ENCODE results near the gene EBF3.

The EBF3 gene

GRCh38 chr10:129865413-129865812 lies 98.7 kb downstream of the EBF3 start:
- CTCF ChIA-PET = no interaction called here

GRCh38 chr10:129864601-129865126 lies 99.4 kb downstream of the EBF3 start:
- TF ChIP-seq CTCF (IDR thresholded peaks at IDR 0.05; ENCODE audit: control extremely low read depth, extremely low read depth, low read depth, missing control alignments) = no peak
- ChIA-PET CTCF (no interaction called here), POLR2A (no interaction called here)
- no peak for DNase-seq (ENCODE audit: extremely low spot score)

More at GRCh38 chr10:129865413-129865812, 98.7 kb downstream of the EBF3 start:
- POLR2A ChIA-PET = no interaction called here
- DNase-seq (ENCODE audit: extremely low spot score) = no peak
- no peak for TF ChIP-seq CTCF (IDR thresholded peaks at IDR 0.05; ENCODE audit: control extremely low read depth, extremely low read depth, low read depth, missing control alignments)

- no peak for TF ChIP-seq CTCF (IDR thresholded peaks at IDR 0.05; ENCODE audit: control extremely low read depth, extremely low read depth, low read depth, missing control alignments)
- ChIA-PET CTCF (no interaction called here), POLR2A (no interaction called here)
- no peak for DNase-seq (ENCODE audit: extremely low spot score)
These were observed 100.0 kb downstream of the EBF3 start for GRCh38 chr10:129864082-129864481.

DNA sequence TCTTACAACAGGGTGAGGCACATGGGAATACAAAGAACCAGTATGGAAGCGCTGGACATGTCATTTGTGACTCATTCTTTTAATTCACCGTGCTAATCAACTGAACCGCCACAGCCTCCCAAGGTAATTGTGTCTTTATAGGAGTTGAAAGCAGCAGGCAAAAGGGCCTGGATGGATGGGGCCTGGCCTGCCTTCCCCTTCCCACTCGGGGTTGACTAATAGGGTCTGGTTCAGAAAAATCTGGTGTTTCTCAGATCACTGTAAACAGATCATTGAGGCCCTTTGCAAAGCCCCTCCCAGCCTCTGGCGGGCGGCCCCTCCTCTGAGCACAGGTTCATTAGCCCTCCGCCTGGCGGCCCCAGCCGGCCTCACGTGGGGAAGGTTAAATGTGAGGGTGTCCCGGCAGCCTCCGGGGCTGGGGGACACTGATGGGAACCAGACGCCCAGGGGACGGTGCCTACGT lies 100.8 kb downstream of the EBF3 start:
- ChIA-PET POLR2A (no interaction called here), CTCF (no interaction called here)
- TF ChIP-seq CTCF (IDR thresholded peaks at IDR 0.05; ENCODE audit: control extremely low read depth, extremely low read depth, low read depth, missing control alignments) = no peak
- DNase-seq (ENCODE audit: extremely low spot score) = no peak

GRCh38 chr10:129861776-129862531 lies 102.1 kb downstream of the EBF3 start:
- DNase-seq (ENCODE audit: extremely low spot score) = no peak
- CTCF ChIA-PET = no interaction called here
- POLR2A ChIA-PET = no interaction called here
- no peak for TF ChIP-seq CTCF (IDR thresholded peaks at IDR 0.05; ENCODE audit: control extremely low read depth, extremely low read depth, low read depth, missing control alignments)

- ChIA-PET POLR2A (no interaction called here), CTCF (no interaction called here)
- no peak for DNase-seq (ENCODE audit: extremely low spot score)
- no peak for TF ChIP-seq CTCF (IDR thresholded peaks at IDR 0.05; ENCODE audit: control extremely low read depth, extremely low read depth, low read depth, missing control alignments)
These were observed 103.7 kb downstream of the EBF3 start for GRCh38 chr10:129860396-129860795.
